Endothelial cell of umbilical vein (primary cell): ENCODE data around the gene TRAPPC10. TPM values are rescaled to one million over a fixed set of nuclear protein-coding genes. Genes with fewer than 3 reads are reported as not detected.

Source experiments
- BruUV-seq: library from RNA; stranded (reverse); fragments of 400-500 nt; replicated peaks from 2 replicates; lab custom pipeline; 2021; lab: Mats Ljungman, UMichigan
- CTCF ChIA-PET: fragments of 300-600, 350-600 bp; sonication (Branson Sonifier 250); formaldehyde crosslinking; loops from one replicate; lab custom pipeline; 2021; ENCODE audit warnings: antibody characterized with exemption, inconsistent platforms; lab: Charles Lee
- POLR2A ChIA-PET: fragments of 300-600, 350-600 bp; sonication (Branson Sonifier 250); formaldehyde crosslinking; loops from one replicate; lab custom pipeline; 2021; ENCODE audit warnings: antibody characterized with exemption, inconsistent platforms; lab: Charles Lee
- DNase-seq: peaks from one replicate; pipeline ENCODE4 v3.0.0-alpha.2; 2011; ENCODE audit warnings: low read depth, low spot score
- FAIRE-seq: peaks from 2 replicates; lab custom pipeline; 2011; peaks lifted over from hg19 to GRCh38; lab: Jason Lieb, UNC
- H2AFZ ChIP-seq: 2 replicates; pipeline ENCODE4 v1.6.0; 2012; ENCODE audit warnings: low read depth, low read length, control low read depth, inconsistent platforms
- H3K27ac ChIP-seq: 2 replicates; pipeline ENCODE4 v1.5.1; 2011; ENCODE audit warnings: low read depth, mild to moderate bottlenecking, control low read depth, low read length, moderate library complexity; ENCODE audit not compliant: insufficient read depth
- H3K27me3 ChIP-seq, 2 experiments: 2 replicates each; pipeline versions ENCODE4 v1.6.0 to v1.6.1; 2011; ENCODE audit warnings: low read length in 2 of 2, mixed read lengths in 1 of 2; ENCODE audit not compliant: control insufficient read depth in 2 of 2, insufficient read depth in 2 of 2
- H3K36me3 ChIP-seq, 2 experiments: 2 replicates in 1 of 2; 3 replicates in 1 of 2; pipeline ENCODE4 v1.5.1; 2011; ENCODE audit warnings: low read length in 2 of 2, mild to moderate bottlenecking in 1 of 2, moderate library complexity in 1 of 2; ENCODE audit not compliant: control insufficient read depth in 2 of 2, insufficient read depth in 2 of 2; ENCODE audit errors: extremely low read depth in 1 of 2
- H3K4me1 ChIP-seq: 3 replicates; pipeline ENCODE4 v1.5.1; 2011; ENCODE audit warnings: mild to moderate bottlenecking, low read length; ENCODE audit not compliant: control insufficient read depth, insufficient read depth; ENCODE audit errors: extremely low read depth
- H3K4me2 ChIP-seq: 2 replicates; pipeline ENCODE4 v1.6.1; 2011; ENCODE audit warnings: low read length, control low read depth, mixed read lengths; ENCODE audit not compliant: insufficient read depth
- H3K4me3 ChIP-seq, 3 experiments: fragments of 200-600 bp in 1 of 3; sonication (generic), shearing (Covaris generic) in 1 of 3; replicated peaks in 1 of 3; 2 replicates each; pipeline ENCODE4 v1.5.1; 2011 to 2016; ENCODE audit warnings: control low read depth in 3 of 3, low read length in 3 of 3, mild to moderate bottlenecking in 2 of 3, inconsistent platforms in 1 of 3, low read depth in 1 of 3, moderate library complexity in 1 of 3; ENCODE audit not compliant: insufficient read depth in 1 of 3
- H3K79me2 ChIP-seq: 2 replicates; pipeline ENCODE4 v1.6.0; 2012; ENCODE audit warnings: low read length, inconsistent platforms; ENCODE audit not compliant: control insufficient read depth, insufficient read depth
- H3K9ac ChIP-seq: replicated peaks from 2 replicates; pipeline ENCODE3; 2011; ENCODE audit warnings: low read length, control low read depth; ENCODE audit not compliant: insufficient read depth; ENCODE audit errors: extremely low read depth
- H3K9me1 ChIP-seq: replicated peaks from 3 replicates; pipeline ENCODE4 v1.6.0; 2011; ENCODE audit warnings: mild to moderate bottlenecking, low read length; ENCODE audit not compliant: control insufficient read depth, insufficient read depth; ENCODE audit errors: extremely low read depth
- H3K9me3 ChIP-seq: replicated peaks from 2 replicates; pipeline ENCODE4 v1.5.1; 2012; ENCODE audit warnings: low read length, inconsistent platforms; ENCODE audit not compliant: control insufficient read depth, insufficient read depth
- H4K20me1 ChIP-seq: replicated peaks from 2 replicates; pipeline ENCODE3; 2011; ENCODE audit warnings: mild to moderate bottlenecking, low read length; ENCODE audit not compliant: control insufficient read depth, insufficient read depth; ENCODE audit errors: extremely low read depth
- EZH2 ChIP-seq: IDR thresholded peaks from 2 replicates; pipeline ENCODE4 v1.6.1; 2012; ENCODE audit warnings: borderline replicate concordance, low read depth, mild to moderate bottlenecking, moderate library complexity, low read length, inconsistent platforms; ENCODE audit not compliant: severe bottlenecking
- FOS ChIP-seq: IDR thresholded peaks from 2 replicates; pipeline ENCODE4 v1.6.1; 2011; ENCODE audit warnings: mild to moderate bottlenecking, low read length, moderate library complexity, borderline replicate concordance; ENCODE audit not compliant: insufficient read depth
- GATA2 ChIP-seq: IDR thresholded peaks from 2 replicates; pipeline ENCODE4 v1.7.0; 2011; ENCODE audit warnings: low read depth, mild to moderate bottlenecking, moderate library complexity, mixed read lengths, low read length; ENCODE audit not compliant: insufficient read length, insufficient read depth
- JUN ChIP-seq: IDR thresholded peaks from 2 replicates; pipeline ENCODE4 v1.6.1; 2011; ENCODE audit warnings: borderline replicate concordance, low read depth; ENCODE audit not compliant: insufficient read length, insufficient read depth
- MYC ChIP-seq: IDR thresholded peaks from one replicate; pipeline ENCODE4 v1.6.1; 2011; ENCODE audit warnings: mild to moderate bottlenecking, low read depth, low read length
- POLR2A ChIP-seq: IDR thresholded peaks from 2 replicates; pipeline ENCODE4 v1.6.1; 2012; ENCODE audit warnings: low read depth, mild to moderate bottlenecking, control low read depth, low read length
- POLR2AphosphoS5 ChIP-seq: IDR thresholded peaks from 2 replicates; pipeline ENCODE4 v1.6.1; 2012; ENCODE audit warnings: low read depth, mild to moderate bottlenecking, control low read depth, low read length, moderate library complexity; ENCODE audit not compliant: insufficient read depth
- dilution Hi-C: fragments of 300-500 bp; cut with MboI; formaldehyde crosslinking; loops from one replicate; pipeline ENCODE4 v1.15.0; 2019; ENCODE audit warnings: low sequenced_read_pairs; ENCODE audit not compliant: extremely low pct_ligation_motif_present
- intact Hi-C: fragments of 100-400 bp; cut with micrococcal nuclease; formaldehyde crosslinking; loops from one replicate; pipeline ENCODE4 v1.10.0; 2022
- polyA plus RNA-seq, 4 experiments: library from polyadenylated mRNA; depleted of rRNA in 3 of 4; stranded (reverse) in 3 of 4; unstranded in 1 of 4; fragments of >200 nt; gene quantifications; 2 replicates each; pipeline versions ENCODE4 v1.2.1 to v1.2.3, GENCODE V29; 2011 to 2012; ENCODE audit warnings: missing spikeins in 1 of 4
- total RNA-seq: library from RNA; stranded (reverse); gene quantifications from 2 replicates; pipeline ENCODE4 v1.2.3, GENCODE V29; 2021
- TF ChIP-seq, protein P1 (sequence below): IDR thresholded peaks from 2 replicates; pipeline ENCODE4 v1.6.1; 2011; ENCODE audit not compliant: insufficient read depth, insufficient read length
- TF ChIP-seq, protein P2 (sequence below), 2 donors: IDR thresholded peaks; 1 replicate in 1 of 2; 2 replicates in 1 of 2; pipeline ENCODE4 v1.5.1; 2011; ENCODE audit warnings: low read length in 2 of 2, mild to moderate bottlenecking in 2 of 2, moderate library complexity in 2 of 2, control low read depth in 1 of 2, inconsistent platforms in 1 of 2, low read depth in 1 of 2; ENCODE audit not compliant: insufficient read depth in 1 of 2; ENCODE audit errors: extremely low read depth in 1 of 2

Gene TRAPPC10
- total and polyA plus RNA-seq, 2 donors (not counting 3 experiments of a cell fraction or from before 2014, with no cell fraction given), result 21.5 to 33.6 TPM

DNA sequence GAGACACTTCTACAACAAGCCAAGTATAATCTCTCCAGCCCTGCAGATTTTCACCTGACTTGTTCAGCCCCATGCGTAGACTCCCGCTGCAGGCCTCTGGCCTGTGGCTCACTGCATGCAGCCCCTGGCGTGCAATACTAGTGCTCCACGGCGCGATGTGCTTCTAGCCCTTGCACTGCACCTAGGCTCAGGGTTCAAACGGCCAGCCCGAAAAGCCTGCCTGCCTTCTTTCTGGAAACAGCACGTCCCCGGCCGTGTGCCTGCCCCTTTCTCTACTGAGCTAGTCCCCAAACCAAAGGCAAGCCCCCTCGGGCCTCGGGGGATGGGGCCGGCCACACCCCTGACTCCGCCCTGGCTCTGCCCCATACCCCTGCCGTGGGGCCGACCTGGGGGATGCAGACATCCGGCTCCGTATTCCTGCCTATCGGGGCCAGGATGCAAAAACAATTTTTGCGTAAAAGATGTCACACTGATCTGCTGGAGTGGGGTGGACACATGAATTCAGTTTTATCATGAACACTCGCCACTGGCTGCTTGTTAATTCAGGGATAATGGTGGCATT lies 26.3 kb upstream of the TRAPPC10 start:
- Histone ChIP-seq H3K9me1 (no peaks in the 10 kb centered on the region), H4K20me1 (no peaks in the 10 kb centered on the region), H2AFZ (no peak overlapping the region), H3K27me3 (peaks cover 3 to 4% of the 10 kb centered on the region in 2 experiments), H3K9me3 (no peaks in the 10 kb centered on the region), H3K4me1 (no peaks in the 10 kb centered on the region), H3K4me3 (no peak overlapping the region), H3K4me2 (no peak overlapping the region), H3K36me3 (peaks cover 0 to 6% of the 10 kb centered on the region in 2 experiments), H3K9ac (no peak overlapping the region), H3K27ac (no peak overlapping the region), H3K79me2 (no peaks in the 10 kb centered on the region)
- TF ChIP-seq JUN, result no peak
- TF ChIP-seq GATA2, result no peak
- no peak for TF ChIP-seq POLR2A
- TF ChIP-seq POLR2AphosphoS5, result no peak
- TF ChIP-seq MYC, result no peak
- TF ChIP-seq EZH2, result no peak
- TF ChIP-seq, protein P1, sequence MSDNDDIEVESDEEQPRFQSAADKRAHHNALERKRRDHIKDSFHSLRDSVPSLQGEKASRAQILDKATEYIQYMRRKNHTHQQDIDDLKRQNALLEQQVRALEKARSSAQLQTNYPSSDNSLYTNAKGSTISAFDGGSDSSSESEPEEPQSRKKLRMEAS, result no peak
- no peak for TF ChIP-seq FOS
- TF ChIP-seq, protein P2, sequence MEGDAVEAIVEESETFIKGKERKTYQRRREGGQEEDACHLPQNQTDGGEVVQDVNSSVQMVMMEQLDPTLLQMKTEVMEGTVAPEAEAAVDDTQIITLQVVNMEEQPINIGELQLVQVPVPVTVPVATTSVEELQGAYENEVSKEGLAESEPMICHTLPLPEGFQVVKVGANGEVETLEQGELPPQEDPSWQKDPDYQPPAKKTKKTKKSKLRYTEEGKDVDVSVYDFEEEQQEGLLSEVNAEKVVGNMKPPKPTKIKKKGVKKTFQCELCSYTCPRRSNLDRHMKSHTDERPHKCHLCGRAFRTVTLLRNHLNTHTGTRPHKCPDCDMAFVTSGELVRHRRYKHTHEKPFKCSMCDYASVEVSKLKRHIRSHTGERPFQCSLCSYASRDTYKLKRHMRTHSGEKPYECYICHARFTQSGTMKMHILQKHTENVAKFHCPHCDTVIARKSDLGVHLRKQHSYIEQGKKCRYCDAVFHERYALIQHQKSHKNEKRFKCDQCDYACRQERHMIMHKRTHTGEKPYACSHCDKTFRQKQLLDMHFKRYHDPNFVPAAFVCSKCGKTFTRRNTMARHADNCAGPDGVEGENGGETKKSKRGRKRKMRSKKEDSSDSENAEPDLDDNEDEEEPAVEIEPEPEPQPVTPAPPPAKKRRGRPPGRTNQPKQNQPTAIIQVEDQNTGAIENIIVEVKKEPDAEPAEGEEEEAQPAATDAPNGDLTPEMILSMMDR (IDR thresholded peaks at IDR 0.05; ENCODE audit: extremely low read depth in 1 of 2, insufficient read depth in 1 of 2, low read depth in 1 of 2, low read length in 2 of 2), result no peak
- dilution Hi-C loops, result no loop called here
- BruUV-seq, result no TSS peak
- no peak for FAIRE-seq
- no peak for DNase-seq
- CTCF ChIA-PET, result interaction anchor here (0.6 kb wide), 1 partner anchor 123 kb away, joined by 3 read pairs; no protein-coding TSS in a partner anchor
- POLR2A ChIA-PET, result no interaction called here
- intact Hi-C loops, result no loop called here
